GM12878 (cell line): Measurements from ENCODE around the gene DEF6. TPM values are rescaled to one million over a fixed set of nuclear protein-coding genes. Genes with fewer than 3 reads are reported as not detected.

Source experiments
- ATAC-seq: fragments of 200-7000 bp; cut with Tn5 transposase; 3 replicates; pipeline ENCODE4 v1.9.1; 2020; ENCODE audit warnings: mild to moderate bottlenecking, moderate library complexity
- BruUV-seq: library from RNA; stranded (reverse); fragments of 400-500 nt; replicated peaks from 2 replicates; lab custom pipeline; 2021; lab: Mats Ljungman, UMichigan
- CTCF ChIA-PET: fragments of 300-600 bp; sonication (Branson Sonifier 250); formaldehyde crosslinking; extraction: SDS; loops from one replicate; lab custom pipeline; 2021; ENCODE audit warnings: inconsistent platforms; lab: Yijun Ruan, JAX
- POLR2A ChIA-PET: fragments of 350-600 bp; formaldehyde crosslinking; extraction: SDS; loops from one replicate; lab custom pipeline; 2021; ENCODE audit warnings: inconsistent platforms; lab: Charles Lee
- RAD21 ChIA-PET: fragments of 300-600 bp; sonication (Branson Sonifier 250); formaldehyde crosslinking; loops from one replicate; lab custom pipeline; 2023; ENCODE audit warnings: antibody characterized with exemption; ENCODE audit not compliant: unreplicated experiment; lab: Charles Lee
- SMC1A ChIA-PET: fragments of 300-600 bp; sonication (Branson Sonifier 250); formaldehyde crosslinking; loops from one replicate; lab custom pipeline; 2023; ENCODE audit not compliant: unreplicated experiment, uncharacterized antibody; lab: Charles Lee
- DNase-seq: peaks from one replicate; pipeline ENCODE4 v3.0.0-alpha.2; 2011; ENCODE audit warnings: low read depth, low spot score
- FAIRE-seq: peaks from 3 replicates; lab custom pipeline; 2011; peaks lifted over from hg19 to GRCh38; lab: Jason Lieb, UNC
- H2AFZ ChIP-seq: 2 replicates; pipeline ENCODE4 v1.6.0; 2011; ENCODE audit warnings: low read depth, low read length, control low read depth; ENCODE audit not compliant: control insufficient read depth
- H3K27ac ChIP-seq: 2 replicates; pipeline ENCODE4 v1.5.1; 2011; ENCODE audit warnings: control low read depth; ENCODE audit not compliant: control insufficient read depth, insufficient read depth
- H3K27me3 ChIP-seq, 2 experiments: replicated peaks in 1 of 2; 2 replicates each; pipeline versions ENCODE4 v1.6.0 to v1.6.1; 2011; ENCODE audit warnings: low read length in 1 of 2; ENCODE audit not compliant: control insufficient read depth in 2 of 2, insufficient read depth in 2 of 2
- H3K36me3 ChIP-seq, 2 experiments: 2 replicates each; pipeline ENCODE4 v1.5.1; 2011; ENCODE audit warnings: low read length in 1 of 2; ENCODE audit not compliant: control insufficient read depth in 2 of 2, insufficient read depth in 2 of 2
- H3K4me1 ChIP-seq: 2 replicates; pipeline ENCODE4 v1.6.1; 2011; ENCODE audit warnings: mild to moderate bottlenecking, low read length, moderate library complexity, mixed read lengths; ENCODE audit not compliant: control insufficient read depth, insufficient read depth
- H3K4me2 ChIP-seq: 2 replicates; pipeline ENCODE4 v1.6.0; 2011; ENCODE audit warnings: control low read depth; ENCODE audit not compliant: control insufficient read depth, insufficient read depth
- H3K4me3 ChIP-seq: fragments of 200-600 bp; sonication (generic); 2 replicates; pipeline ENCODE4 v1.5.1; 2016
- H3K79me2 ChIP-seq: 2 replicates; pipeline ENCODE4 v1.6.0; 2011; ENCODE audit warnings: low read length; ENCODE audit not compliant: control insufficient read depth, insufficient read depth
- H3K9ac ChIP-seq: 2 replicates; pipeline ENCODE4 v1.8.0; 2011; ENCODE audit warnings: low read length, control low read depth, mixed read lengths; ENCODE audit not compliant: control insufficient read depth, insufficient read depth
- H3K9me3 ChIP-seq: replicated peaks from 3 replicates; pipeline ENCODE4 v1.5.1; 2011; ENCODE audit warnings: mild to moderate bottlenecking, low read length; ENCODE audit not compliant: control insufficient read depth, insufficient read depth
- H4K20me1 ChIP-seq: 2 replicates; pipeline ENCODE4 v1.6.0; 2011; ENCODE audit not compliant: control insufficient read depth, insufficient read depth
- BCL11A ChIP-seq: IDR thresholded peaks from 2 replicates; pipeline ENCODE4 v1.6.1; 2011; ENCODE audit warnings: low read depth, low read length
- BCL3 ChIP-seq: IDR thresholded peaks from 2 replicates; pipeline ENCODE4 v1.6.1; 2011; ENCODE audit warnings: borderline replicate concordance, low read depth, mild to moderate bottlenecking, moderate library complexity, low read length; ENCODE audit not compliant: insufficient read depth, poor library complexity, severe bottlenecking
- CBFB ChIP-seq: IDR thresholded peaks from 2 replicates; pipeline ENCODE4 v1.6.1; 2016; ENCODE audit warnings: antibody characterized with exemption, low read depth
- ESRRA ChIP-seq: IDR thresholded peaks from 2 replicates; pipeline ENCODE4 v1.6.1; 2012; ENCODE audit warnings: mild to moderate bottlenecking, low read length, improper control_type of control experiment
- PKNOX1 ChIP-seq: fragments of 450-650 bp; IDR thresholded peaks from 2 replicates; pipeline ENCODE4 v1.6.1; 2016; ENCODE audit warnings: mild to moderate bottlenecking
- SIX5 ChIP-seq: IDR thresholded peaks from 2 replicates; pipeline ENCODE4 v1.6.1; 2011; ENCODE audit warnings: mild to moderate bottlenecking, low read depth, low read length, moderate library complexity; ENCODE audit not compliant: severe bottlenecking
- TCF3 ChIP-seq: IDR thresholded peaks from 2 replicates; pipeline ENCODE4 v1.6.1; 2012; ENCODE audit warnings: low read depth, mild to moderate bottlenecking, low read length, borderline replicate concordance; ENCODE audit not compliant: insufficient read depth
- WGBS: methylation state at CpG from one replicate; pipeline ENCODE4 v1.1.6; 2016; ENCODE audit warnings: low lambda C conversion rate; ENCODE audit not compliant: insufficient replicate concordance, insufficient coverage; ENCODE audit errors: missing lambda C conversion rate; 5-methylcytosine and 5-hydroxymethylcytosine counted together
- in situ Hi-C: fragments of 300-500 bp; cut with MboI; formaldehyde crosslinking; loops from 9 replicates; pipeline ENCODE4 v1.14.3; 2018; ENCODE audit warnings: mixed read lengths
- intact Hi-C: fragments of 100-400 bp; cut with micrococcal nuclease; formaldehyde crosslinking; loops from one replicate; pipeline ENCODE4 v1.14.2; 2022; ENCODE audit not compliant: unreplicated experiment
- polyA plus RNA-seq, 11 experiments: library from polyadenylated mRNA; depleted of rRNA in 4 of 11; unstranded in 6 of 11; stranded (reverse) in 5 of 11; fragments of >200 nt; fragmentation: Nextera tagmentation in 4 of 11; fragmentation: Illumina TruSeq in 1 of 11; extraction: Ambion mirVana in 4 of 11; extraction: Trizol in 1 of 11; gene quantifications; 1 replicate in 1 of 11; 2 replicates in 10 of 11; pipeline versions ENCODE4 v1.2.1 to v1.2.3, GENCODE V29; 2011 to 2016; ENCODE audit warnings: inconsistent platforms in 2 of 11, missing spikeins in 2 of 11, low read depth in 1 of 11
- total RNA-seq, 4 experiments: library from RNA; depleted of rRNA in 3 of 4; stranded (reverse); fragments of >200 nt in 3 of 4; fragmentation: Illumina TruSeq in 1 of 4; extraction: Trizol in 1 of 4; gene quantifications; 2 replicates each; pipeline versions ENCODE4 v1.2.1 to v1.2.3, GENCODE V29; 2013 to 2021
- TF ChIP-seq, protein P1 (sequence below): fragments of 150-350 bp; IDR thresholded peaks from 2 replicates; pipeline ENCODE4 v1.6.1; 2016; ENCODE audit warnings: low read depth, low read length

DEF6 gene
- total and polyA plus RNA-seq, 10 of the 15 experiments (the other 5 are each of a cell fraction or from before 2014, with no cell fraction given) = 3.3 to 69.5 (median 48.8) TPM

DNA sequence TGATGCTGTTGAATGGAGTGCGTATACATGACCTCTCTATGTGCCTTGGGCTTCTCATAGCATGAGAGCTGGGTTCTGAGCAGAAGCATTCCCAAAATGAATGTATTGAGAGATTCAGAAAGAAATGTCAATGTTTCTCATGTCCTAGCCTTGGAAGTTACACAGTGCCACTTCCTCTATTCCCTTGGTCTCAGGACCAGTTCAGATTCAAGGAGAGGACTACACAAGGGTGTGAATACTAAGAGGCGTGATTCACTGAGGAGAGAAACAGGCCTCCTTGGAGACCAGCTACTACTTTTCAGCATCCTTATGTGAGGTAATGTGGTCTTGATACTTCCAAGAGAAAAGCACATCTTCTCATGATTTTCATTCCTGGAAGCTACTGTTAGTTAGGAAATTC, 55.1 kb downstream of the DEF6 start:
- Histone ChIP-seq H3K4me1 (peaks cover 8% of the 10 kb centered on the region), H3K4me3 (no peak overlapping the region), H3K27me3 (no peaks in the 10 kb centered on the region), H3K36me3 (peaks cover 3 to 10% of the 10 kb centered on the region in 2 experiments; a peak in 3 of 4 replicates), H3K9me3 (no peaks in the 10 kb centered on the region), H3K27ac (no peak overlapping the region), H3K9ac (no peak overlapping the region), H4K20me1 (no peaks in the 10 kb centered on the region), H3K79me2 (no peaks in the 10 kb centered on the region), H3K4me2 (no peak overlapping the region), H2AFZ (no peak overlapping the region)
- intact Hi-C loops (no loop called here), in situ Hi-C loops (no loop called here)
- ChIA-PET RAD21 (no interaction called here), SMC1A (no interaction called here), CTCF (interaction anchor here (2.2 kb wide), 1 partner anchor 11 kb away, joined by 5 read pairs; the partner anchor contains the start of gene PPARD), POLR2A (no interaction called here)
- no peak for FAIRE-seq
- no peak for ATAC-seq
- TF ChIP-seq BCL3 = no peak
- TF ChIP-seq, protein P1, sequence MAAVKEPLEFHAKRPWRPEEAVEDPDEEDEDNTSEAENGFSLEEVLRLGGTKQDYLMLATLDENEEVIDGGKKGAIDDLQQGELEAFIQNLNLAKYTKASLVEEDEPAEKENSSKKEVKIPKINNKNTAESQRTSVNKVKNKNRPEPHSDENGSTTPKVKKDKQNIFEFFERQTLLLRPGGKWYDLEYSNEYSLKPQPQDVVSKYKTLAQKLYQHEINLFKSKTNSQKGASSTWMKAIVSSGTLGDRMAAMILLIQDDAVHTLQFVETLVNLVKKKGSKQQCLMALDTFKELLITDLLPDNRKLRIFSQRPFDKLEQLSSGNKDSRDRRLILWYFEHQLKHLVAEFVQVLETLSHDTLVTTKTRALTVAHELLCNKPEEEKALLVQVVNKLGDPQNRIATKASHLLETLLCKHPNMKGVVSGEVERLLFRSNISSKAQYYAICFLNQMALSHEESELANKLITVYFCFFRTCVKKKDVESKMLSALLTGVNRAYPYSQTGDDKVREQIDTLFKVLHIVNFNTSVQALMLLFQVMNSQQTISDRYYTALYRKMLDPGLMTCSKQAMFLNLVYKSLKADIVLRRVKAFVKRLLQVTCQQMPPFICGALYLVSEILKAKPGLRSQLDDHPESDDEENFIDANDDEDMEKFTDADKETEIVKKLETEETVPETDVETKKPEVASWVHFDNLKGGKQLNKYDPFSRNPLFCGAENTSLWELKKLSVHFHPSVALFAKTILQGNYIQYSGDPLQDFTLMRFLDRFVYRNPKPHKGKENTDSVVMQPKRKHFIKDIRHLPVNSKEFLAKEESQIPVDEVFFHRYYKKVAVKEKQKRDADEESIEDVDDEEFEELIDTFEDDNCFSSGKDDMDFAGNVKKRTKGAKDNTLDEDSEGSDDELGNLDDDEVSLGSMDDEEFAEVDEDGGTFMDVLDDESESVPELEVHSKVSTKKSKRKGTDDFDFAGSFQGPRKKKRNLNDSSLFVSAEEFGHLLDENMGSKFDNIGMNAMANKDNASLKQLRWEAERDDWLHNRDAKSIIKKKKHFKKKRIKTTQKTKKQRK = no peak
- TF ChIP-seq SIX5 = no peak
- TF ChIP-seq TCF3 = no peak
- TF ChIP-seq BCL11A = no peak
- no peak for TF ChIP-seq ESRRA
- TF ChIP-seq PKNOX1 = no peak
- no peak for TF ChIP-seq CBFB
- no peak for DNase-seq
- 100% methylated on average over 2 of the region's 2 CpGs for WGBS
- no TSS peak for BruUV-seq
